Activated CD4-positive, alpha-beta T cell treated with anti-CD3 and anti-CD28 coated beads, Interleukin-2, amount 50 U/mL, for 16 hours (primary cell): ENCODE measurements around the gene POU2F1.
"Not testable (repeated sequence)": the region's sequence is repeated elsewhere in the genome, so short reads cannot be mapped to it uniquely, and the experiment has no call there.

ENCODE experiments used
- DNase-seq: peaks from one replicate; pipeline ENCODE4 v3.0.0-alpha.2; 2020

POU2F1 gene

GRCh38 chr1:167205306-167206050 is 15.2 kb upstream of the POU2F1 start:
- not testable (repeated sequence) for DNase-seq

- no peak for DNase-seq
These were observed 14.4 kb upstream of the POU2F1 start for GRCh38 chr1:167206166-167206835.

- DNase-seq, result peak; percentile 63
These were observed 12.6 kb upstream of the POU2F1 start for GRCh38 chr1:167207940-167208623.

GRCh38 chr1:167208624-167208976 is 12.1 kb upstream of the POU2F1 start:
- DNase-seq, result no peak

GRCh38 chr1:167209044-167209443 is 11.6 kb upstream of the POU2F1 start:
- no peak for DNase-seq

- DNase-seq, result no peak
These were observed 9.6 kb upstream of the POU2F1 start for GRCh38 chr1:167210966-167211674.

- DNase-seq, result no peak
These were observed 8.7 kb upstream of the POU2F1 start for GRCh38 chr1:167212025-167212424.

- DNase-seq, result no peak
These were observed 3.9 kb upstream of the POU2F1 start for GRCh38 chr1:167216809-167217208.

- no peak for DNase-seq
These were observed 1.5 kb upstream of the POU2F1 start for GRCh38 chr1:167219194-167219593.

- peak; percentile 91 for DNase-seq
These were observed 795 bp upstream of the POU2F1 start for GRCh38 chr1:167219646-167220536.

GRCh38 chr1:167221126-167221737 is 546 bp downstream of the POU2F1 start:
- no peak for DNase-seq

- DNase-seq, result peak; percentile 71
These were observed 1.3 kb downstream of the POU2F1 start for GRCh38 chr1:167221738-167222610.

GRCh38 chr1:167223144-167224103 is 2.7 kb downstream of the POU2F1 start:
- no peak for DNase-seq

GRCh38 chr1:167224734-167225235 is 4.1 kb downstream of the POU2F1 start:
- not testable (repeated sequence) for DNase-seq

- no peak for DNase-seq
These were observed 5.2 kb downstream of the POU2F1 start for GRCh38 chr1:167225920-167226319.

- DNase-seq, result no peak
These were observed 7.3 kb downstream of the POU2F1 start for GRCh38 chr1:167227934-167228378.

GRCh38 chr1:167229719-167230385 is 9.2 kb downstream of the POU2F1 start:
- no peak for DNase-seq

GRCh38 chr1:167230437-167230836 is 9.8 kb downstream of the POU2F1 start:
- no peak for DNase-seq
